PC-3 (cell line): ENCODE data around the gene LGALS9C. TPM values are rescaled to one million over a fixed set of nuclear protein-coding genes. Genes with fewer than 3 reads are reported as not detected.
"Not testable (repeated sequence)": the region's sequence is repeated elsewhere in the genome, so short reads cannot be mapped to it uniquely, and the experiment has no call there.

Experiments used
- ATAC-seq: fragments of 200-7000 bp; cut with Tn5 transposase; 2 replicates; pipeline ENCODE4 v1.9.1; 2020; ENCODE audit warnings: mild to moderate bottlenecking, moderate library complexity
- BruUV-seq: library from RNA; stranded (reverse); fragments of 400-500 nt; replicated peaks from 2 replicates; lab custom pipeline; 2021; lab: Mats Ljungman, UMichigan
- CTCF ChIA-PET: fragments of 300-600 bp; sonication (Branson Sonifier 250); formaldehyde crosslinking; loops from one replicate; lab custom pipeline; 2022; ENCODE audit warnings: antibody characterized with exemption; lab: Charles Lee
- POLR2A ChIA-PET: fragments of 300-600 bp; sonication (Branson Sonifier 250); formaldehyde crosslinking; loops from one replicate; lab custom pipeline; 2022; ENCODE audit warnings: antibody characterized with exemption; ENCODE audit not compliant: unreplicated experiment; lab: Charles Lee
- DNase-seq: peaks from one replicate; pipeline ENCODE4 v3.0.0-alpha.2; 2015
- H2AFZ ChIP-seq: fragments of 300-600 bp; sonication (generic); 2 replicates; pipeline ENCODE4 v1.6.0; 2016; ENCODE audit warnings: antibody characterized with exemption, low read length
- H3F3A ChIP-seq: fragments of 300-600 bp; sonication (generic); one replicate; pipeline ENCODE4 v1.6.0; 2017; ENCODE audit warnings: antibody characterized with exemption, low read length, control low read depth, mild to moderate bottlenecking; ENCODE audit not compliant: unreplicated experiment
- H3K27ac ChIP-seq: fragments of 300-600 bp; sonication (generic); 2 replicates; pipeline ENCODE4 v1.5.1; 2016; ENCODE audit warnings: mild to moderate bottlenecking, low read length
- H3K27me3 ChIP-seq: fragments of 300-600 bp; sonication (generic); 2 replicates; pipeline ENCODE4 v1.6.1; 2016; ENCODE audit warnings: low read length, mixed read lengths
- H3K36me3 ChIP-seq: fragments of 300-600 bp; sonication (generic); 2 replicates; pipeline ENCODE4 v1.6.1; 2016; ENCODE audit warnings: low read depth, mixed run types, low read length, mixed read lengths
- H3K4me1 ChIP-seq: fragments of 300-600 bp; sonication (generic); 2 replicates; pipeline ENCODE4 v1.5.1; 2016; ENCODE audit warnings: low read length; ENCODE audit not compliant: insufficient read depth
- H3K4me2 ChIP-seq: fragments of 300-600 bp; sonication (generic); 2 replicates; pipeline ENCODE4 v1.6.0; 2016; ENCODE audit warnings: low read length
- H3K4me3 ChIP-seq: fragments of 300-600 bp; sonication (generic); 2 replicates; pipeline ENCODE4 v1.5.1; 2016; ENCODE audit warnings: mild to moderate bottlenecking, low read length, mixed read lengths
- H3K79me2 ChIP-seq: fragments of 300-600 bp; sonication (generic); 2 replicates; pipeline ENCODE4 v1.6.1; 2017; ENCODE audit warnings: low read length, mixed read lengths
- H3K9ac ChIP-seq: fragments of 300-600 bp; sonication (generic); 2 replicates; pipeline ENCODE4 v1.6.0; 2016; ENCODE audit warnings: mild to moderate bottlenecking, low read length
- H3K9me2 ChIP-seq: fragments of 300-600 bp; sonication (generic); replicated peaks from 2 replicates; pipeline ENCODE4 v1.6.1; 2016; ENCODE audit warnings: mixed run types, low read length, mixed read lengths
- H3K9me3 ChIP-seq: fragments of 300-600 bp; sonication (generic); 2 replicates; pipeline ENCODE4 v1.6.1; 2016; ENCODE audit warnings: low read length, mixed read lengths
- H4K20me1 ChIP-seq: fragments of 300-600 bp; sonication (generic); 2 replicates; pipeline ENCODE4 v1.6.1; 2016; ENCODE audit warnings: low read length, mixed read lengths
- intact Hi-C: fragments of 100-400 bp; cut with micrococcal nuclease; formaldehyde crosslinking; loops from 2 replicates; pipeline ENCODE4 v1.9.0; 2023
- total RNA-seq: library from RNA; depleted of rRNA; stranded (reverse); fragments of >200 nt; gene quantifications from 2 replicates; pipeline ENCODE4 v1.2.3, GENCODE V29; 2014; rRNA removed

The LGALS9C gene
- total RNA-seq, 1 experiment from 2014 or later = not detected

DNA sequence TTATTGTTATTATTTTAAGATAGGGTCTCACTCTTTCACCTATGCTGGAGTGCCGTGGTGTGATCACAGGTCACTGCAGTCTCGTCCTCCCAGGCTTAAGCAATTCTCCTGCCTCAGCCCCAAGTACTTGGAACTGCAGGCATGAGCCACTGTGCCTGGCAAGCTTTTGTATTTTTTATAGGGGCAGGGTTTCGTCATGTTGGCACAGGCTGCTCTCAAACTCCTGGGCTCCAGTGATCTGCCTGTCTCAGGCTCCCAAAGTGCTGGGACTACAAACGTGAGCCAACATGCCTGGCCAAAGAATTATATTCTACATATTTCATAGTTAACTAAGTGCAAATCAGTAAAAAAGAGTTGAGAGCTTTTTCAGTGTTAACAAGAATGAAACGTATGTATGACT, 65.6 kb downstream of the LGALS9C start:
- BruUV-seq, POLR2A ChIA-PET, H3K4me2 ChIP-seq, H3K27ac ChIP-seq, H2AFZ ChIP-seq, H4K20me1 ChIP-seq, CTCF ChIA-PET, H3K36me3 ChIP-seq, H3K9me2 ChIP-seq, H3F3A ChIP-seq, H3K79me2 ChIP-seq, H3K9ac ChIP-seq, H3K4me3 ChIP-seq, DNase-seq, H3K27me3 ChIP-seq, intact Hi-C loops, H3K4me1 ChIP-seq, ATAC-seq, H3K9me3 ChIP-seq: not testable (repeated sequence)

DNA sequence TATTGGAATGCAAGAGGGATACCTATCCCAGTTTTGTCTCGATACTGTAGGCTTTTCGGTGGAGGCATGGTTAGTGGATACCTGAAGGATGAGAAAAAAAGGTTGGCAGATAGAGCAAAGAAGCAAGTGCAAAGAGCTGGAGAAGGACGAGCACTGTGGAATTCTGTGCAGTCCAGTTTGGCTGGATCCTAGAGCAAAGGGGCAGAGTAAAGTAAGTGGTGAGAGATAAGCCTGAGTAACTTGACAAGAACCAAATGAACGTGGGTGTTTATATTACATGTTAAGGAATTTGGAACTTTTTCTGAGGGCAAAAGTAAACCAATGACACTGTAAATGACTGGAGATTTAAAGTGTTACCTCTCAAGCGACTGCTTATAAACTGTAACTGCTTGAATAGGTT, 66.3 kb downstream of the LGALS9C start:
- H3K9me3 ChIP-seq, H4K20me1 ChIP-seq, H3K36me3 ChIP-seq, H3K4me2 ChIP-seq, BruUV-seq, H3K4me3 ChIP-seq, H3K4me1 ChIP-seq, H3K9me2 ChIP-seq, intact Hi-C loops, POLR2A ChIA-PET, H3K27ac ChIP-seq, DNase-seq, H3K79me2 ChIP-seq, CTCF ChIA-PET, H3F3A ChIP-seq, ATAC-seq, H3K27me3 ChIP-seq, H2AFZ ChIP-seq, H3K9ac ChIP-seq: not testable (repeated sequence)

Other genes with a start within 250 kb of the LGALS9C start
- gene FLII, start 218.1 kb upstream of the LGALS9C start, total RNA-seq = 537 and 742 TPM in 2 replicates
- 16.6 and 17.5 TPM in 2 replicates for gene MIEF2, start 216.1 kb upstream of the LGALS9C start, total RNA-seq
- gene TOP3A, start 161.8 kb upstream of the LGALS9C start, total RNA-seq = 44.7 and 46.8 TPM in 2 replicates
- gene SMCR8, start 161.5 kb upstream of the LGALS9C start, total RNA-seq = 20.4 and 22.7 TPM in 2 replicates
- gene SHMT1, start 113.2 kb upstream of the LGALS9C start, total RNA-seq = 60.6 and 61.5 TPM in 2 replicates
- gene EVPLL, start 99.0 kb upstream of the LGALS9C start, total RNA-seq = 1.1 and 1.3 TPM in 2 replicates
- gene TBC1D28, start 167.6 kb downstream of the LGALS9C start, total RNA-seq = not detected in 2 replicates
- 3.5 and 4.4 TPM in 2 replicates for gene FOXO3B, start 205.5 kb downstream of the LGALS9C start, total RNA-seq